GM23248 (cell line): ENCODE results near the gene KRT3. TPM values are rescaled to one million over a fixed set of nuclear protein-coding genes. Genes with fewer than 3 reads are reported as not detected.

Source experiments
- DNase-seq: peaks from one replicate; pipeline ENCODE4 v3.0.0-alpha.2; 2015
- H2AFZ ChIP-seq: fragments of 200-600 bp; sonication (generic); 2 replicates; pipeline ENCODE4 v1.6.1; 2016; ENCODE audit warnings: antibody characterized with exemption
- H3F3A ChIP-seq: fragments of 200-600 bp; sonication (generic); 2 replicates; pipeline ENCODE4 v1.6.1; 2016; ENCODE audit warnings: mild to moderate bottlenecking, antibody characterized with exemption, mixed run types; ENCODE audit not compliant: insufficient read depth
- H3K27ac ChIP-seq: fragments of 200-600 bp; sonication (generic); 2 replicates; pipeline ENCODE4 v1.5.1; 2016; ENCODE audit warnings: mild to moderate bottlenecking
- H3K27me3 ChIP-seq: fragments of 200-600 bp; sonication (generic); replicated peaks from 2 replicates; pipeline ENCODE4 v1.6.1; 2016; ENCODE audit warnings: mild to moderate bottlenecking; ENCODE audit not compliant: insufficient read depth
- H3K36me3 ChIP-seq: fragments of 200-600 bp; sonication (generic); 2 replicates; pipeline ENCODE4 v1.6.1; 2016; ENCODE audit warnings: low read depth, mild to moderate bottlenecking
- H3K4me1 ChIP-seq: fragments of 200-600 bp; sonication (generic); 2 replicates; pipeline ENCODE4 v1.6.1; 2016; ENCODE audit warnings: mild to moderate bottlenecking; ENCODE audit not compliant: insufficient read depth
- H3K4me2 ChIP-seq: fragments of 200-600 bp; sonication (generic); one replicate; pipeline ENCODE4 v1.6.1; 2016; ENCODE audit warnings: mild to moderate bottlenecking; ENCODE audit not compliant: unreplicated experiment
- H3K4me3 ChIP-seq: fragments of 200-600 bp; sonication (generic); 2 replicates; pipeline ENCODE4 v1.5.1; 2016; ENCODE audit warnings: mild to moderate bottlenecking
- H3K79me2 ChIP-seq: fragments of 200-600 bp; sonication (generic); 2 replicates; pipeline ENCODE4 v1.6.1; 2016; ENCODE audit warnings: mild to moderate bottlenecking; ENCODE audit not compliant: insufficient read depth
- H3K9ac ChIP-seq: fragments of 200-600 bp; sonication (generic); 2 replicates; pipeline ENCODE4 v1.6.1; 2016; ENCODE audit warnings: mild to moderate bottlenecking
- H3K9me2 ChIP-seq: fragments of 200-600 bp; sonication (generic); 2 replicates; pipeline ENCODE4 v1.6.1; 2016; ENCODE audit warnings: mixed run types, mild to moderate bottlenecking, moderate library complexity; ENCODE audit not compliant: insufficient read depth
- H3K9me3 ChIP-seq: fragments of 200-600 bp; sonication (generic); one replicate; pipeline ENCODE4 v1.6.1; 2017; ENCODE audit warnings: low read depth
- H4K20me1 ChIP-seq: fragments of 200-600 bp; sonication (generic); 2 replicates; pipeline ENCODE4 v1.6.0; 2016; ENCODE audit not compliant: insufficient read depth
- EZH2 ChIP-seq: fragments of 200-600 bp; sonication (generic); IDR thresholded peaks from 2 replicates; pipeline ENCODE4 v1.6.1; 2018; ENCODE audit warnings: antibody characterized with exemption, mild to moderate bottlenecking; ENCODE audit not compliant: insufficient read depth, poor library complexity, severe bottlenecking
- EZH2phosphoT487 ChIP-seq: fragments of 200-600 bp; sonication (generic); IDR thresholded peaks from 2 replicates; pipeline ENCODE4 v1.6.1; 2018; ENCODE audit warnings: antibody characterized with exemption, moderate library complexity, mild to moderate bottlenecking, low read depth; ENCODE audit not compliant: insufficient read depth
- WGBS, 2 experiments: methylation state at CpG; one replicate each; pipeline ENCODE4 v1.1.6; 2015 to 2017; ENCODE audit warnings: low lambda C conversion rate in 2 of 2, low coverage in 1 of 2; ENCODE audit errors: missing lambda C conversion rate in 2 of 2; 5-methylcytosine and 5-hydroxymethylcytosine counted together
- in situ Hi-C: fragments of 300-500 bp; cut with MboI; formaldehyde crosslinking; loops from 2 replicates; pipeline ENCODE4 v1.15.0; 2020
- polyA plus RNA-seq: library from polyadenylated mRNA; unstranded; fragments of >200 nt; fragmentation: Nextera tagmentation; extraction: Ambion mirVana; gene quantifications from 2 replicates; pipeline ENCODE4 v1.2.1, GENCODE V29; 2016
- total RNA-seq: library from RNA; depleted of rRNA; stranded (reverse); fragments of >200 nt; shearing (Covaris generic); gene quantifications from 2 replicates; pipeline ENCODE4 v1.2.3, GENCODE V29; 2014

KRT3 gene
- total and polyA plus RNA-seq, 2 experiments from 2014 or later: not detected

GRCh38 chr12:52809166-52809565 lies 13.2 kb upstream of the KRT3 start:
- Histone ChIP-seq H4K20me1 (no peaks in the 10 kb centered on the region), H3K79me2 (no peaks in the 10 kb centered on the region), H3K27ac (no peak overlapping the region), H3K4me1 (peaks cover 2% of the 10 kb centered on the region; the same call in 1 of the 2 replicates), H3F3A (no peaks in the 10 kb centered on the region), H3K27me3 (peaks cover 50% of the 10 kb centered on the region), H3K9me2 (no peaks in the 10 kb centered on the region), H3K4me3 (no peak overlapping the region), H3K36me3 (no peaks in the 10 kb centered on the region), H2AFZ (no peak overlapping the region), H3K4me2 (no peak overlapping the region), H3K9ac (no peak overlapping the region), H3K9me3 (no peaks in the 10 kb centered on the region)
- in situ Hi-C loops: no loop called here
- 48 to 54% methylated on average over 7 of the region's 7 CpGs for WGBS, 2 experiments
- TF ChIP-seq EZH2 (no peak), EZH2phosphoT487 (no peak)
- no peak for DNase-seq

- no peak for TF ChIP-seq EZH2
- no peak for TF ChIP-seq EZH2phosphoT487
- Histone ChIP-seq H3K79me2 (no peaks in the 10 kb centered on the region), H3F3A (no peaks in the 10 kb centered on the region), H4K20me1 (no peaks in the 10 kb centered on the region), H3K27ac (no peak overlapping the region), H2AFZ (no peak overlapping the region), H3K4me3 (no peak overlapping the region), H3K9me3 (no peaks in the 10 kb centered on the region), H3K4me1 (no peaks in the 10 kb centered on the region), H3K4me2 (no peak overlapping the region), H3K9ac (no peak overlapping the region), H3K27me3 (peaks cover 50% of the 10 kb centered on the region), H3K36me3 (no peaks in the 10 kb centered on the region), H3K9me2 (no peaks in the 10 kb centered on the region)
- 69 to 71% methylated on average over 8 of the region's 8 CpGs for WGBS, 2 experiments
- no peak for DNase-seq
- in situ Hi-C loops: no loop called here
Observed at GRCh38 chr12:52808573-52809160, 12.8 kb upstream of the KRT3 start.

GRCh38 chr12:52807544-52808470 lies 11.9 kb upstream of the KRT3 start:
- H3K27me3 ChIP-seq: peaks cover 44% of the 10 kb centered on the region
- WGBS, 2 experiments: 76 to 77% methylated on average over 16 of the region's 16 CpGs
- in situ Hi-C loops: no loop called here
- no peaks in the 10 kb centered on the region for H3F3A ChIP-seq
- DNase-seq: no peak
- H3K4me2 ChIP-seq: no peak overlapping the region
- H3K36me3 ChIP-seq: no peaks in the 10 kb centered on the region
- no peak overlapping the region for H3K4me3 ChIP-seq
- no peak overlapping the region for H2AFZ ChIP-seq
- H4K20me1 ChIP-seq: no peaks in the 10 kb centered on the region
- H3K79me2 ChIP-seq: no peaks in the 10 kb centered on the region
- H3K9ac ChIP-seq: no peak overlapping the region
- TF ChIP-seq EZH2: no peak
- no peak for TF ChIP-seq EZH2phosphoT487
- no peaks in the 10 kb centered on the region for H3K4me1 ChIP-seq
- H3K9me2 ChIP-seq: no peaks in the 10 kb centered on the region
- no peaks in the 10 kb centered on the region for H3K9me3 ChIP-seq
- H3K27ac ChIP-seq: no peak overlapping the region

- TF ChIP-seq EZH2phosphoT487: no peak
- no peak for TF ChIP-seq EZH2
- H3K27ac ChIP-seq: no peak overlapping the region
- H3F3A ChIP-seq: no peaks in the 10 kb centered on the region
- no peaks in the 10 kb centered on the region for H3K9me3 ChIP-seq
- no peak overlapping the region for H3K4me2 ChIP-seq
- no peak overlapping the region for H2AFZ ChIP-seq
- in situ Hi-C loops: no loop called here
- H3K9me2 ChIP-seq: no peaks in the 10 kb centered on the region
- H3K79me2 ChIP-seq: no peaks in the 10 kb centered on the region
- H3K4me1 ChIP-seq: no peaks in the 10 kb centered on the region
- no peak overlapping the region for H3K9ac ChIP-seq
- H3K27me3 ChIP-seq: peaks cover 42% of the 10 kb centered on the region
- no peaks in the 10 kb centered on the region for H4K20me1 ChIP-seq
- H3K4me3 ChIP-seq: no peak overlapping the region
- 63 to 70% methylated on average over 11 of the region's 11 CpGs for WGBS, 2 experiments
- DNase-seq: no peak
- no peaks in the 10 kb centered on the region for H3K36me3 ChIP-seq
Observed at GRCh38 chr12:52806821-52807543, 11.1 kb upstream of the KRT3 start.
